Skin of body (tissue), 2 donors: ENCODE measurements around the gene CA10. TPM values are rescaled to one million over a fixed set of nuclear protein-coding genes. Genes with fewer than 3 reads are reported as not detected.

Experiments
- DNase-seq: peaks from one replicate; lab custom pipeline; 2025; lab: John Stamatoyannopoulos, UW
- total RNA-seq: library from RNA; depleted of rRNA; stranded (reverse); fragments of >200 nt; gene quantifications from one replicate; pipeline ENCODE4 v1.2.3, GENCODE V29; 2014

CA10 gene
- total RNA-seq, 1 donor from 2014 or later = 0.89 TPM

GRCh38 chr17:51954232-51954765 lies 204.2 kb downstream of the CA10 start:
- no peak for DNase-seq

- DNase-seq = peak; percentile 84
These were observed 206.8 kb downstream of the CA10 start for GRCh38 chr17:51951741-51952140.

- DNase-seq = no peak
These were observed 210.4 kb downstream of the CA10 start for GRCh38 chr17:51948128-51948527.

GRCh38 chr17:51947160-51947735 lies 211.3 kb downstream of the CA10 start:
- DNase-seq = no peak

- DNase-seq = no peak
These were observed 212.2 kb downstream of the CA10 start for GRCh38 chr17:51946311-51946710.

GRCh38 chr17:51941272-51941671 lies 217.2 kb downstream of the CA10 start:
- DNase-seq = no peak

- no peak for DNase-seq
These were observed 221.2 kb downstream of the CA10 start for GRCh38 chr17:51937264-51937663.

GRCh38 chr17:51935477-51935876 lies 223.0 kb downstream of the CA10 start:
- DNase-seq = no peak

GRCh38 chr17:51933647-51934046 lies 224.9 kb downstream of the CA10 start:
- peak; percentile 42 for DNase-seq

- no peak for DNase-seq
These were observed 232.1 kb downstream of the CA10 start for GRCh38 chr17:51926448-51926847.

- DNase-seq = no peak
These were observed 237.0 kb downstream of the CA10 start for GRCh38 chr17:51921500-51921899.

- no peak for DNase-seq
These were observed 243.9 kb downstream of the CA10 start for GRCh38 chr17:51914577-51914976.

GRCh38 chr17:51913491-51914205 lies 244.9 kb downstream of the CA10 start:
- no peak for DNase-seq

GRCh38 chr17:51912939-51913338 lies 245.6 kb downstream of the CA10 start:
- DNase-seq = no peak

- no peak for DNase-seq
These were observed 247.3 kb downstream of the CA10 start for GRCh38 chr17:51911237-51911636.

- DNase-seq = no peak
These were observed 248.5 kb downstream of the CA10 start for GRCh38 chr17:51909971-51910370.

- DNase-seq = no peak
These were observed 249.5 kb downstream of the CA10 start for GRCh38 chr17:51908841-51909537.

- no peak for DNase-seq
These were observed 251.5 kb downstream of the CA10 start for GRCh38 chr17:51907041-51907440.

GRCh38 chr17:51904379-51904778 lies 254.1 kb downstream of the CA10 start:
- DNase-seq = no peak

- DNase-seq = no peak
These were observed 257.3 kb downstream of the CA10 start for GRCh38 chr17:51901242-51901641.

- DNase-seq = no peak
These were observed 266.6 kb downstream of the CA10 start for GRCh38 chr17:51891936-51892335.

- no peak for DNase-seq
These were observed 267.8 kb downstream of the CA10 start for GRCh38 chr17:51890710-51891109.
